K562 (cell line): ENCODE data around the gene ZDHHC16. TPM values are rescaled to one million over a fixed set of nuclear protein-coding genes. Genes with fewer than 3 reads are reported as not detected.
"Not testable (repeated sequence)": the region's sequence is repeated elsewhere in the genome, so short reads cannot be mapped to it uniquely, and the experiment has no call there.

Experiments
- ATAC-seq: fragments of 200-7000 bp; cut with Tn5 transposase; 3 replicates; pipeline ENCODE4 v1.9.1; 2020; ENCODE audit warnings: moderate library complexity
- BruUV-seq: library from RNA; stranded (reverse); fragments of 400-500 nt; replicated peaks from 2 replicates; lab custom pipeline; 2021; lab: Mats Ljungman, UMichigan
- CTCF ChIA-PET: fragments of 300-600 bp; formaldehyde crosslinking; extraction: SDS; loops from one replicate; lab custom pipeline; 2021; ENCODE audit warnings: low intra/inter-chr PET ratio; lab: Yijun Ruan, JAX
- POLR2A ChIA-PET: fragments of 300-600, 350-650 bp; sonication (Branson Sonifier 250); formaldehyde crosslinking; extraction: SDS; loops from one replicate; lab custom pipeline; 2021; ENCODE audit warnings: antibody characterized with exemption, inconsistent platforms; lab: Yijun Ruan, JAX
- DNase-seq, 4 experiments: peaks; one replicate each; pipeline versions ENCODE4 v3.0.0 to v3.0.0-alpha.2; 2011 to 2018; ENCODE audit warnings: low spot score in 3 of 4, mixed read lengths in 3 of 4; ENCODE audit errors: extremely low read depth in 1 of 4
- FAIRE-seq: peaks from 2 replicates; lab custom pipeline; 2011; peaks lifted over from hg19 to GRCh38; lab: Jason Lieb, UNC
- H2AFZ ChIP-seq: 2 replicates; pipeline ENCODE4 v1.6.0; 2011; ENCODE audit warnings: low read depth, low read length, control low read depth, inconsistent platforms
- H3K27ac ChIP-seq: fragments of 200-600 bp; 3 replicates; pipeline ENCODE4 v1.8.0; 2011; ENCODE audit warnings: low read depth, mild to moderate bottlenecking, control low read depth, inconsistent platforms, low read length, moderate library complexity, mixed read lengths; ENCODE audit errors: extremely low read depth
- H3K27me3 ChIP-seq, 2 experiments: fragments of 300-600 bp in 1 of 2; 2 replicates in 1 of 2; 3 replicates in 1 of 2; pipeline versions ENCODE4 v1.6.0 to v1.8.0; 2011; ENCODE audit warnings: inconsistent platforms in 2 of 2, low read length in 2 of 2, mild to moderate bottlenecking in 1 of 2, mixed read lengths in 1 of 2, moderate library complexity in 1 of 2; ENCODE audit not compliant: control insufficient read depth in 2 of 2, insufficient read depth in 2 of 2
- H3K36me3 ChIP-seq: fragments of 300-600 bp; 3 replicates; pipeline ENCODE4 v1.8.0; 2011; ENCODE audit warnings: mild to moderate bottlenecking, low read length, inconsistent platforms; ENCODE audit not compliant: control insufficient read depth, insufficient read depth
- H3K4me1 ChIP-seq, 2 experiments: fragments of 200-600 bp in 1 of 2; replicated peaks in 1 of 2; 2 replicates in 1 of 2; 3 replicates in 1 of 2; pipeline versions ENCODE4 v1.5.1 to v1.8.0; 2011; ENCODE audit warnings: inconsistent platforms in 2 of 2, low read length in 2 of 2, mild to moderate bottlenecking in 1 of 2, mixed read lengths in 1 of 2, moderate library complexity in 1 of 2; ENCODE audit not compliant: control insufficient read depth in 2 of 2, insufficient read depth in 2 of 2
- H3K4me2 ChIP-seq: 2 replicates; pipeline ENCODE4 v1.6.1; 2011; ENCODE audit warnings: low read length, control low read depth, inconsistent platforms, mixed read lengths; ENCODE audit not compliant: insufficient read depth
- H3K4me3 ChIP-seq: fragments of 200-600 bp; sonication (generic), shearing (Covaris generic); 2 replicates; pipeline ENCODE4 v1.5.1; 2016; ENCODE audit warnings: control low read depth, inconsistent platforms
- H3K79me2 ChIP-seq: fragments of 200-600 bp; 3 replicates; pipeline ENCODE4 v1.8.0; 2011; ENCODE audit warnings: low read length, inconsistent platforms; ENCODE audit not compliant: control insufficient read depth, insufficient read depth
- H3K9ac ChIP-seq, 2 experiments: 2 replicates each; pipeline versions ENCODE4 v1.6.0 to v1.6.1; 2011; ENCODE audit warnings: low read depth in 2 of 2, low read length in 2 of 2, control low read depth in 1 of 2, inconsistent platforms in 1 of 2, mild to moderate bottlenecking in 1 of 2, mixed read lengths in 1 of 2; ENCODE audit not compliant: insufficient read depth in 1 of 2
- H3K9me1 ChIP-seq: one replicate; pipeline ENCODE4 v1.6.0; 2011; ENCODE audit warnings: inconsistent platforms, mild to moderate bottlenecking, low read length, moderate library complexity; ENCODE audit not compliant: control insufficient read depth, insufficient read depth
- H3K9me3 ChIP-seq: replicated peaks from 2 replicates; pipeline ENCODE4 v1.5.1; 2011; ENCODE audit warnings: low read depth, low read length, inconsistent platforms; ENCODE audit not compliant: control insufficient read depth, insufficient read depth
- H4K20me1 ChIP-seq: replicated peaks from 2 replicates; pipeline ENCODE4 v1.6.1; 2011; ENCODE audit warnings: low read length, inconsistent platforms, mixed read lengths; ENCODE audit not compliant: control insufficient read depth, insufficient read depth
- CBX8 ChIP-seq: fragments of 200-600 bp; sonication (generic); IDR thresholded peaks from 2 replicates; pipeline ENCODE4 v1.6.1; 2012; ENCODE audit warnings: borderline replicate concordance, mixed run types, low read depth, mild to moderate bottlenecking, moderate library complexity, mixed read lengths, low read length, control low read depth, inconsistent platforms; ENCODE audit not compliant: poor library complexity, severe bottlenecking; ENCODE audit errors: extremely low read depth
- MXI1 ChIP-seq: IDR thresholded peaks from 2 replicates; pipeline ENCODE4 v1.6.1; 2011; ENCODE audit warnings: low read depth, mild to moderate bottlenecking, improper control_type of control experiment, low read length
- NFIX ChIP-seq: fragments of 250-450 bp; sonication (Bioruptor Pico); IDR thresholded peaks from 2 replicates; pipeline ENCODE4 v1.4.0; 2020; ENCODE audit warnings: low read depth, mild to moderate bottlenecking, moderate library complexity
- RCOR1 ChIP-seq, 2 experiments: IDR thresholded peaks; 2 replicates each; pipeline ENCODE4 v1.6.1; 2012; ENCODE audit warnings: low read depth in 2 of 2, low read length in 2 of 2, borderline replicate concordance in 1 of 2, improper control_type of control experiment in 1 of 2
- ZHX1 ChIP-seq: fragments of 150-350 bp; conservative IDR thresholded peaks from 2 replicates; pipeline ENCODE4 v1.6.1; 2014; ENCODE audit warnings: low read length
- ZNF436 ChIP-seq: fragments of 250-450, 450-650 bp; sonication (Bioruptor Pico); formaldehyde crosslinking; IDR thresholded peaks from 2 replicates; pipeline ENCODE4 v1.7.0; 2020; ENCODE audit warnings: mild to moderate bottlenecking
- WGBS: fragments of 100-300 bp; shearing (Covaris generic); methylation state at CpG from one replicate; pipeline ENCODE4 v1.1.6; 2016; ENCODE audit warnings: low coverage, mixed read lengths; ENCODE audit not compliant: insufficient coverage; ENCODE audit errors: missing lambda C conversion rate; 5-methylcytosine and 5-hydroxymethylcytosine counted together
- in situ Hi-C: fragments of 300-500 bp; cut with MboI; formaldehyde crosslinking; loops from 4 replicates; pipeline ENCODE4 v1.15.0; 2018; ENCODE audit warnings: inconsistent platforms, mixed read lengths
- intact Hi-C: fragments of 100-400 bp; cut with micrococcal nuclease; formaldehyde crosslinking; loops from 2 replicates; pipeline ENCODE4 v1.14.2; 2022
- polyA plus RNA-seq, 8 experiments: library from polyadenylated mRNA; depleted of rRNA in 4 of 8; stranded (reverse) in 5 of 8; unstranded in 3 of 8; fragments of >200 nt; fragmentation: Nextera tagmentation in 2 of 8; fragmentation: Illumina TruSeq in 1 of 8; extraction: Ambion mirVana in 2 of 8; extraction: Trizol in 1 of 8; gene quantifications; 2 replicates each; pipeline versions ENCODE4 v1.2.1 to v1.2.3, GENCODE V29; 2011 to 2014; ENCODE audit warnings: inconsistent platforms in 1 of 8, missing spikeins in 1 of 8
- total RNA-seq, 7 experiments: library from RNA; depleted of rRNA in 6 of 7; stranded (reverse); fragments of >200 nt in 6 of 7; fragmentation: Illumina TruSeq in 2 of 7; extraction: Trizol in 2 of 7; gene quantifications; 2 replicates each; pipeline versions ENCODE4 v1.2.1 to v1.2.3, GENCODE V29; 2011 to 2021; ENCODE audit warnings: low replicate concordance in 1 of 7

The ZDHHC16 gene
- total and polyA plus RNA-seq, 9 of the 15 experiments (the other 6 are each of a cell fraction or from before 2014, with no cell fraction given): 12.5 to 33.8 (median 21.3) TPM

DNA sequence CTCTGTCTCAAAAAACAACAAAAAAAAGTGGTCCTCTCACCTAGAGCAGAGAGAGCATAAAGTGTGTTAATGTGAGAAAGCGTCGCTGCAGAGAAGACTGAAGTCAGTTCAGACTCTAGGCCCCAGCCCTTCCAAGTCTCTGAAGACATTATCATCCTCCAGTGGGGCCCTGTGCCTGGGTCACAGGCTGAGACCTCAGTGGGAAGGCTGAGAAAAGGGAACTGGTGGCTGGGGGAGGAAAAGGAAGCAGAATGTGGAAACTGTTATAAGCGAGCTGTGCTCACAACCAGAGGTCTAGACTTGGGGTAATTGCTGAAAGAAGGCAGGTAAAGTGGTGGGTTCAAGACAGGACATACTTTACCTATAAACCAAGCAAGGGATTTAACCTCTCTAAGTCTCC is 39.9 kb upstream of the ZDHHC16 start (continued):
- TF ChIP-seq RCOR1 (IDR thresholded peaks at IDR 0.05; ENCODE audit: borderline replicate concordance in 1 of 2, low read depth in 2 of 2, low read length in 2 of 2) (no peak), ZNF436 (CRISPR knock-in tag) (no peak), ZHX1 (no peak), NFIX (CRISPR knock-in tag) (no peak), MXI1 (no peak), CBX8 (no peak)

GRCh38 chr10:97406483-97406882 is 39.5 kb upstream of the ZDHHC16 start:
- H4K20me1 ChIP-seq, H3K9ac ChIP-seq, BruUV-seq, FAIRE-seq, H3K79me2 ChIP-seq, in situ Hi-C loops, ATAC-seq, H3K36me3 ChIP-seq, H3K4me3 ChIP-seq, H3K9me3 ChIP-seq, H3K9me1 ChIP-seq, DNase-seq, H3K27me3 ChIP-seq: not testable (repeated sequence)
- intact Hi-C loops: loop anchor here (5.0 kb wide), 1 partner anchor 146 kb away; no protein-coding TSS in a partner anchor
- H2AFZ ChIP-seq: peak overlapping the region; percentile 87
- ChIA-PET POLR2A (interaction anchor here (0.9 to 1.2 kb wide), 2 partner anchors 9 to 25 kb away, joined by 3 read pairs; no protein-coding TSS in a partner anchor), CTCF (interaction anchor here (0.6 to 1.5 kb wide), 4 partner anchors 19 to 1948 kb away, joined by 3 to 10 read pairs (median 4); partner anchors contain the start of genes EXOSC1 and ZDHHC16)
- H3K4me2 ChIP-seq: peak overlapping the region; percentile 18; the same call in 1 of the 2 replicates
- WGBS: 87% methylated on average over 7 of the region's 7 CpGs
- H3K27ac ChIP-seq: peak overlapping the region; percentile 64
- peaks cover 16 to 18% of the 10 kb centered on the region in 2 experiments; a peak in 3 of 5 replicates for H3K4me1 ChIP-seq
